Activated CD4-positive, alpha-beta memory T cell treated with anti-CD3 and anti-CD28 coated beads, Interleukin-2, amount 10 ng/mL, durations not matched to agents 7 days and 5 days (primary cell): ENCODE measurements around the gene DCXR. TPM values are rescaled to one million over a fixed set of nuclear protein-coding genes. Genes with fewer than 3 reads are reported as not detected.

Source experiments
- CTCF ChIA-PET: fragments of 350-600 bp; sonication (Branson Sonifier 250); formaldehyde crosslinking; loops from one replicate; lab custom pipeline; 2021; ENCODE audit warnings: antibody characterized with exemption, inconsistent platforms; lab: Charles Lee
- POLR2A ChIA-PET: fragments of 350-600 bp; sonication (Branson Sonifier 250); formaldehyde crosslinking; loops from one replicate; lab custom pipeline; 2021; ENCODE audit warnings: antibody characterized with exemption; lab: Charles Lee
- DNase-seq: peaks from one replicate; pipeline ENCODE4 v3.0.0-alpha.2; 2020
- H3K27ac Mint-ChIP-seq: one replicate; pipeline ENCODE4 v1.8.0; 2021; ENCODE audit warnings: mild to moderate bottlenecking, mixed read lengths
- H3K27me3 Mint-ChIP-seq: one replicate; pipeline ENCODE4 v1.8.0; 2021; ENCODE audit warnings: mixed read lengths
- H3K36me3 Mint-ChIP-seq: one replicate; pipeline ENCODE4 v1.8.0; 2021; ENCODE audit warnings: low read depth, mixed read lengths
- H3K4me1 Mint-ChIP-seq: one replicate; pipeline ENCODE4 v1.8.0; 2021; ENCODE audit warnings: mixed read lengths
- H3K4me3 Mint-ChIP-seq: one replicate; pipeline ENCODE4 v1.8.0; 2021; ENCODE audit warnings: mild to moderate bottlenecking, mixed read lengths
- H3K9me3 Mint-ChIP-seq: one replicate; pipeline ENCODE4 v1.8.0; 2021; ENCODE audit warnings: mixed read lengths
- total RNA-seq, 2 experiments: library from RNA; stranded (reverse); gene quantifications; one replicate each; pipeline ENCODE4 v1.2.3, GENCODE V29; 2021

DCXR gene
- total RNA-seq, 2 experiments from 2014 or later = 93.9 to 95.2 TPM

- Mint-ChIP-seq H3K27ac (no peak overlapping the region), H3K9me3 (no peaks in the 10 kb centered on the region), H3K4me1 (no peaks in the 10 kb centered on the region), H3K4me3 (no peak overlapping the region), H3K27me3 (no peaks in the 10 kb centered on the region), H3K36me3 (peaks cover 33% of the 10 kb centered on the region)
- DNase-seq = no peak
- ChIA-PET CTCF (no interaction called here), POLR2A (interaction anchor here (1.5 kb wide), 1 partner anchor 14 kb away, joined by 4 read pairs; no protein-coding TSS in a partner anchor)
These were observed 42.7 kb upstream of the DCXR start for GRCh38 chr17:82080048-82080788.

GRCh38 chr17:82079001-82079677 is 41.6 kb upstream of the DCXR start:
- no peaks in the 10 kb centered on the region for H3K4me1 Mint-ChIP-seq
- H3K36me3 Mint-ChIP-seq = peaks cover 29% of the 10 kb centered on the region
- no peaks in the 10 kb centered on the region for H3K27me3 Mint-ChIP-seq
- DNase-seq = no peak
- ChIA-PET POLR2A (no interaction called here), CTCF (no interaction called here)
- no peak overlapping the region for H3K4me3 Mint-ChIP-seq
- H3K9me3 Mint-ChIP-seq = no peaks in the 10 kb centered on the region
- H3K27ac Mint-ChIP-seq = no peak overlapping the region

GRCh38 chr17:82078433-82078832 is 40.9 kb upstream of the DCXR start:
- Mint-ChIP-seq H3K36me3 (peaks cover 27% of the 10 kb centered on the region), H3K9me3 (no peaks in the 10 kb centered on the region), H3K4me3 (no peak overlapping the region), H3K27me3 (peaks cover 2% of the 10 kb centered on the region), H3K27ac (no peak overlapping the region), H3K4me1 (no peaks in the 10 kb centered on the region)
- ChIA-PET POLR2A (interaction anchor here (1.3 to 3.0 kb wide), 2 partner anchors 9 to 12 kb away, joined by 3 to 14 read pairs; no protein-coding TSS in a partner anchor), CTCF (no interaction called here)
- no peak for DNase-seq

GRCh38 chr17:82077617-82078358 is 40.3 kb upstream of the DCXR start:
- Mint-ChIP-seq H3K4me1 (no peaks in the 10 kb centered on the region), H3K27ac (no peak overlapping the region), H3K4me3 (no peak overlapping the region), H3K27me3 (peaks cover 2% of the 10 kb centered on the region), H3K9me3 (no peaks in the 10 kb centered on the region), H3K36me3 (peaks cover 22% of the 10 kb centered on the region)
- ChIA-PET POLR2A (interaction anchor here (0.7 to 3.0 kb wide), 3 partner anchors 8 to 40 kb away, joined by 3 to 14 read pairs (median 3); partner anchors contain the start of gene DCXR), CTCF (no interaction called here)
- no peak for DNase-seq

- H3K27me3 Mint-ChIP-seq = peaks cover 2% of the 10 kb centered on the region
- ChIA-PET POLR2A (interaction anchor here (0.7 to 3.0 kb wide), 6 partner anchors 8 to 39 kb away, joined by 3 to 14 read pairs (median 4); partner anchors contain the start of gene DCXR), CTCF (interaction anchor here (1.3 kb wide), 1 partner anchor 39 kb away, joined by 3 read pairs; the partner anchor contains the start of gene DCXR)
- no peak overlapping the region for H3K4me3 Mint-ChIP-seq
- DNase-seq = no peak
- no peak overlapping the region for H3K27ac Mint-ChIP-seq
- H3K4me1 Mint-ChIP-seq = no peaks in the 10 kb centered on the region
- H3K36me3 Mint-ChIP-seq = peaks cover 16% of the 10 kb centered on the region
- no peaks in the 10 kb centered on the region for H3K9me3 Mint-ChIP-seq
These were observed 39.5 kb upstream of the DCXR start for GRCh38 chr17:82076785-82077591.

GRCh38 chr17:82076018-82076784 is 38.7 kb upstream of the DCXR start:
- Mint-ChIP-seq H3K9me3 (no peaks in the 10 kb centered on the region), H3K4me1 (no peaks in the 10 kb centered on the region), H3K27me3 (peaks cover 2% of the 10 kb centered on the region), H3K36me3 (peaks cover 12% of the 10 kb centered on the region), H3K4me3 (no peak overlapping the region), H3K27ac (no peak overlapping the region)
- DNase-seq = no peak
- ChIA-PET POLR2A (interaction anchor here (1.3 to 3.0 kb wide), 4 partner anchors 10 to 20 kb away, joined by 3 to 14 read pairs (median 4); no protein-coding TSS in a partner anchor), CTCF (interaction anchor here (0.6 to 1.3 kb wide), 2 partner anchors 39 to 545 kb away, joined by 3 to 4 read pairs; partner anchors contain the start of gene DCXR)

- no peak for DNase-seq
- ChIA-PET POLR2A (interaction anchor here (1.2 kb wide), 1 partner anchor 9 kb away, joined by 3 read pairs; no protein-coding TSS in a partner anchor), CTCF (no interaction called here)
- Mint-ChIP-seq H3K4me3 (no peak overlapping the region), H3K27ac (no peak overlapping the region), H3K9me3 (no peaks in the 10 kb centered on the region), H3K27me3 (peaks cover 4% of the 10 kb centered on the region), H3K36me3 (peaks cover 3% of the 10 kb centered on the region), H3K4me1 (no peaks in the 10 kb centered on the region)
These were observed 35.9 kb upstream of the DCXR start for GRCh38 chr17:82073446-82073845.

- Mint-ChIP-seq H3K4me3 (no peak overlapping the region), H3K9me3 (no peaks in the 10 kb centered on the region), H3K27me3 (peaks cover 4% of the 10 kb centered on the region), H3K36me3 (no peaks in the 10 kb centered on the region), H3K27ac (no peak overlapping the region), H3K4me1 (no peaks in the 10 kb centered on the region)
- DNase-seq = no peak
- ChIA-PET POLR2A (no interaction called here), CTCF (no interaction called here)
These were observed 35.3 kb upstream of the DCXR start for GRCh38 chr17:82072827-82073226.

- Mint-ChIP-seq H3K4me1 (peaks cover 8% of the 10 kb centered on the region), H3K4me3 (no peak overlapping the region), H3K9me3 (no peaks in the 10 kb centered on the region), H3K27me3 (peaks cover 4% of the 10 kb centered on the region), H3K36me3 (no peaks in the 10 kb centered on the region), H3K27ac (no peak overlapping the region)
- POLR2A ChIA-PET = no interaction called here
- CTCF ChIA-PET = interaction anchor here (1.3 kb wide), 1 partner anchor 84 kb away, joined by 4 read pairs; no protein-coding TSS in a partner anchor
- no peak for DNase-seq
These were observed 33.1 kb upstream of the DCXR start for GRCh38 chr17:82070611-82071010.

GRCh38 chr17:82065638-82066303 is 28.3 kb upstream of the DCXR start, which contains the start of gene DUS1L:
TSS of gene DUS1L (minus strand) at chr17:82065804. CDS start at chr17:82065059, 745 bp downstream.
- no peaks in the 10 kb centered on the region for H3K36me3 Mint-ChIP-seq

GRCh38 chr17:82065193-82065637 is 27.7 kb upstream of the DCXR start:
- no peaks in the 10 kb centered on the region for H3K27me3 Mint-ChIP-seq
- H3K4me1 Mint-ChIP-seq = peaks cover 17% of the 10 kb centered on the region
- peaks cover under 1% of the 10 kb centered on the region for H3K36me3 Mint-ChIP-seq
- H3K9me3 Mint-ChIP-seq = no peaks in the 10 kb centered on the region
- CTCF ChIA-PET = no interaction called here
- POLR2A ChIA-PET = interaction anchor here (1.2 to 2.3 kb wide), 9 partner anchors 10 to 209 kb away, joined by 3 to 16 read pairs (median 7); partner anchors contain the start of genes CSNK1D, DCXR and GPS1
- no peak for DNase-seq
- peak overlapping the region; percentile 26 for H3K27ac Mint-ChIP-seq
- peak overlapping the region; percentile 67 for H3K4me3 Mint-ChIP-seq

More at GRCh38 chr17:82065638-82066303, 28.3 kb upstream of the DCXR start, which contains the start of gene DUS1L:
- POLR2A ChIA-PET = interaction anchor here (0.7 to 2.3 kb wide), 16 partner anchors 10 to 208 kb away, joined by 3 to 16 read pairs (median 4); partner anchors contain the start of genes CSNK1D and DCXR
- Mint-ChIP-seq H3K9me3 (no peaks in the 10 kb centered on the region), H3K4me3 (peak within 1 kb of the TSS; percentile 82), H3K4me1 (peaks cover 17% of the 10 kb centered on the region), H3K27me3 (peaks cover 2% of the 10 kb centered on the region), H3K27ac (peak within 1 kb of the TSS; percentile 82)
- CTCF ChIA-PET = interaction anchor here (1.8 kb wide), 1 partner anchor 28 kb away, joined by 9 read pairs; the partner anchor contains the start of gene DCXR
- DNase-seq = peak; percentile 78
